Measurements from ENCODE around the gene MAPT.

GRCh38 chr17:46036491-46036890, 142.1 kb downstream of the MAPT start:
- TF ChIP-seq CTCF (IDR thresholded peaks at IDR 0.05; ENCODE audit: insufficient read depth, low read depth, low read length) (no peak), EZH2 (IDR thresholded peaks at IDR 0.05; ENCODE audit: insufficient read depth, low read length) (no peak)

All from astrocyte (in vitro differentiated cells and primary cell).